Activated B cell treated with CpG ODN at 0.5 μM for 24 hours (primary cell): ENCODE measurements around the gene CTSA. TPM values are rescaled to one million over a fixed set of nuclear protein-coding genes. Genes with fewer than 3 reads are reported as not detected.

Experiments used
- ATAC-seq: fragments of 200-7000 bp; cut with Tn5 transposase; one replicate; pipeline ENCODE4 v1.10.0; 2021; ENCODE audit warnings: low read depth, mild to moderate bottlenecking, moderate library complexity
- CTCF ChIA-PET: fragments of 350-600 bp; sonication (Branson Sonifier 250); formaldehyde crosslinking; loops from one replicate; lab custom pipeline; 2021; ENCODE audit warnings: antibody characterized with exemption; lab: Charles Lee
- POLR2A ChIA-PET: fragments of 350-600 bp; sonication (Branson Sonifier 250); formaldehyde crosslinking; loops from one replicate; lab custom pipeline; 2021; ENCODE audit warnings: antibody characterized with exemption; lab: Charles Lee
- DNase-seq: peaks from one replicate; pipeline ENCODE4 v3.0.0; 2022
- H3K27ac Mint-ChIP-seq: one replicate; pipeline ENCODE4 v1.8.0; 2020; ENCODE audit warnings: mixed read lengths
- H3K27me3 Mint-ChIP-seq: one replicate; pipeline ENCODE4 v1.8.0; 2021; ENCODE audit warnings: mixed read lengths
- H3K36me3 Mint-ChIP-seq: one replicate; pipeline ENCODE4 v1.8.0; 2021; ENCODE audit warnings: low read depth, mixed read lengths
- H3K4me1 Mint-ChIP-seq: one replicate; pipeline ENCODE4 v1.8.0; 2021; ENCODE audit warnings: mixed read lengths
- H3K4me3 Mint-ChIP-seq: one replicate; pipeline ENCODE4 v1.8.0; 2020; ENCODE audit warnings: mild to moderate bottlenecking, mixed read lengths
- H3K9me3 Mint-ChIP-seq: one replicate; pipeline ENCODE4 v1.8.0; 2020; ENCODE audit warnings: mixed read lengths
- intact Hi-C: fragments of 100-400 bp; cut with micrococcal nuclease; formaldehyde crosslinking; loops from one replicate; pipeline ENCODE4 v1.15.1; 2024
- total RNA-seq: library from RNA; stranded (reverse); gene quantifications from 2 replicates; pipeline ENCODE4 v1.2.3, GENCODE V29; 2022
- TF ChIP-seq, protein P1 (sequence below): fragments of 200-600 bp; IDR thresholded peaks from one replicate; pipeline ENCODE4 v1.8.0; 2022; ENCODE audit warnings: antibody characterized with exemption, mild to moderate bottlenecking

CTSA gene
- total RNA-seq, 1 donor from 2014 or later: 67.2 TPM

GRCh38 chr20:45948261-45948733, 57.2 kb downstream of the CTSA start:
- DNase-seq: no peak
- ChIA-PET CTCF (interaction anchor here (1.3 kb wide), 2 partner anchors 13 to 66 kb away, joined by 5 to 6 read pairs; no protein-coding TSS in a partner anchor), POLR2A (interaction anchor here (0.6 to 6.3 kb wide), 6 partner anchors 10 to 64 kb away, joined by 4 to 55 read pairs (median 4); partner anchors contain the start of genes PCIF1 and ZNF335)
- H3K4me1 Mint-ChIP-seq: peaks cover 4% of the 10 kb centered on the region
- TF ChIP-seq, protein P1, sequence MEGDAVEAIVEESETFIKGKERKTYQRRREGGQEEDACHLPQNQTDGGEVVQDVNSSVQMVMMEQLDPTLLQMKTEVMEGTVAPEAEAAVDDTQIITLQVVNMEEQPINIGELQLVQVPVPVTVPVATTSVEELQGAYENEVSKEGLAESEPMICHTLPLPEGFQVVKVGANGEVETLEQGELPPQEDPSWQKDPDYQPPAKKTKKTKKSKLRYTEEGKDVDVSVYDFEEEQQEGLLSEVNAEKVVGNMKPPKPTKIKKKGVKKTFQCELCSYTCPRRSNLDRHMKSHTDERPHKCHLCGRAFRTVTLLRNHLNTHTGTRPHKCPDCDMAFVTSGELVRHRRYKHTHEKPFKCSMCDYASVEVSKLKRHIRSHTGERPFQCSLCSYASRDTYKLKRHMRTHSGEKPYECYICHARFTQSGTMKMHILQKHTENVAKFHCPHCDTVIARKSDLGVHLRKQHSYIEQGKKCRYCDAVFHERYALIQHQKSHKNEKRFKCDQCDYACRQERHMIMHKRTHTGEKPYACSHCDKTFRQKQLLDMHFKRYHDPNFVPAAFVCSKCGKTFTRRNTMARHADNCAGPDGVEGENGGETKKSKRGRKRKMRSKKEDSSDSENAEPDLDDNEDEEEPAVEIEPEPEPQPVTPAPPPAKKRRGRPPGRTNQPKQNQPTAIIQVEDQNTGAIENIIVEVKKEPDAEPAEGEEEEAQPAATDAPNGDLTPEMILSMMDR: no peak
- H3K36me3 Mint-ChIP-seq: peaks cover 97% of the 10 kb centered on the region
- H3K4me3 Mint-ChIP-seq: no peak overlapping the region
- peak; percentile 67 for ATAC-seq
- H3K27ac Mint-ChIP-seq: peak overlapping the region; percentile 46
- intact Hi-C loops: no loop called here
- H3K9me3 Mint-ChIP-seq: no peaks in the 10 kb centered on the region
- no peaks in the 10 kb centered on the region for H3K27me3 Mint-ChIP-seq

Other genes starting within 250 kb of the CTSA start
- not detected in 2 replicates for gene WFDC11, start 221.1 kb upstream of the CTSA start, total RNA-seq
- not detected in 2 replicates for gene WFDC13, start 189.3 kb upstream of the CTSA start, total RNA-seq
- gene WFDC10B, start 186.3 kb upstream of the CTSA start, total RNA-seq: not detected in 2 replicates
- gene SPINT4, start 169.0 kb upstream of the CTSA start, total RNA-seq: not detected in 2 replicates
- gene WFDC3, start 99.5 kb upstream of the CTSA start, total RNA-seq: not detected in 2 replicates
- 23.6 and 24.4 TPM in 2 replicates for gene DNTTIP1, start 99.4 kb upstream of the CTSA start, total RNA-seq
- gene UBE2C, start 78.7 kb upstream of the CTSA start, total RNA-seq: 2.4 and 3.3 TPM in 2 replicates
- gene TNNC2, start 64.0 kb upstream of the CTSA start, total RNA-seq: 0.32 TPM in 1 of 2 replicates, not detected in the other
- gene SNX21, start 57.5 kb upstream of the CTSA start, total RNA-seq: 0.49 and 0.93 TPM in 2 replicates
- gene ACOT8, start 33.9 kb upstream of the CTSA start, total RNA-seq: 24.5 and 27.3 TPM in 2 replicates
- gene ZSWIM3, start 33.7 kb upstream of the CTSA start, total RNA-seq: 5.9 and 6.4 TPM in 2 replicates
- 13.9 and 15.1 TPM in 2 replicates for gene ZSWIM1, start 10.1 kb upstream of the CTSA start, total RNA-seq
- gene SPATA25, start 3.7 kb upstream of the CTSA start, total RNA-seq: 0.53 and 0.88 TPM in 2 replicates
- gene NEURL2, start 127 bp upstream of the CTSA start, total RNA-seq: 1.1 and 2.0 TPM in 2 replicates
- 2.3 and 3.5 TPM in 2 replicates for gene PLTP, start 20.8 kb downstream of the CTSA start, total RNA-seq
- 48.3 and 55.7 TPM in 2 replicates for gene PCIF1, start 43.3 kb downstream of the CTSA start, total RNA-seq
- gene ZNF335, start 80.9 kb downstream of the CTSA start, total RNA-seq: 39.2 and 49.6 TPM in 2 replicates
- gene MMP9, start 117.6 kb downstream of the CTSA start, total RNA-seq: 2.0 and 2.3 TPM in 2 replicates
- not detected in 2 replicates for gene SLC12A5, start 137.9 kb downstream of the CTSA start, total RNA-seq
- 46.4 and 53.1 TPM in 2 replicates for gene NCOA5, start 198.6 kb downstream of the CTSA start, total RNA-seq
- 410 and 464 TPM in 2 replicates for gene CD40, start 227.0 kb downstream of the CTSA start, total RNA-seq